Tibial nerve (tissue), 4 donors: ENCODE data around the gene LAMP2. TPM values are rescaled to one million over a fixed set of nuclear protein-coding genes. Genes with fewer than 3 reads are reported as not detected.

Experiments used
- DNase-seq, 2 donors: peaks; one replicate each; pipeline ENCODE4 v3.0.0-alpha.2; 2019; ENCODE audit warnings: low spot score in 2 of 2
- H3K27ac ChIP-seq, 4 donors: fragments of 200-600 bp; sonication (generic) in 3 of 4; one replicate each; pipeline ENCODE4 v1.5.1; 2017 to 2019; ENCODE audit warnings: mild to moderate bottlenecking in 1 of 4
- H3K27me3 ChIP-seq, 2 donors: fragments of 200-600 bp; sonication (generic) in 1 of 2; one replicate each; pipeline versions ENCODE4 v1.5.1 to v1.6.0; 2017 to 2019
- H3K36me3 ChIP-seq, 3 donors: fragments of 200-600 bp; sonication (generic); one replicate each; pipeline ENCODE4 v1.5.1; 2018 to 2019
- H3K4me1 ChIP-seq, 4 donors: fragments of 200-600 bp; sonication (generic) in 3 of 4; one replicate each; pipeline ENCODE4 v1.5.1; 2017 to 2019
- H3K4me3 ChIP-seq, 4 donors: fragments of 200-600 bp; sonication (generic) in 3 of 4; one replicate each; pipeline ENCODE4 v1.5.1; 2017 to 2019; ENCODE audit warnings: mild to moderate bottlenecking in 1 of 4, moderate library complexity in 1 of 4
- H3K9me3 ChIP-seq, 4 donors: fragments of 200-600 bp; sonication (generic) in 3 of 4; one replicate each; pipeline ENCODE4 v1.5.1; 2017 to 2019
- EP300 ChIP-seq, 2 donors: sonication (generic); formaldehyde crosslinking; IDR thresholded peaks; one replicate each; pipeline ENCODE4 v1.6.1; 2017; ENCODE audit warnings: antibody characterized with exemption in 2 of 2, mild to moderate bottlenecking in 1 of 2
- POLR2A ChIP-seq, 2 donors: fragments of 450-650 bp; IDR thresholded peaks; one replicate each; pipeline ENCODE4 v1.6.1; 2017; ENCODE audit warnings: antibody characterized with exemption in 2 of 2, mild to moderate bottlenecking in 2 of 2, moderate library complexity in 2 of 2
- WGBS, 2 donors: methylation state at CpG; one replicate each; pipeline ENCODE4 v1.1.5; 2018; 5-methylcytosine and 5-hydroxymethylcytosine counted together
- total RNA-seq, 4 donors: library from RNA; depleted of rRNA; stranded (reverse); fragments of >200 nt; gene quantifications; one replicate each; pipeline ENCODE4 v1.1.0, GENCODE V29; 2016
- TF ChIP-seq, protein P1 (sequence below), 5 experiments: fragments of 200-600 bp in 3 of 5; fragments of 450-650 bp in 2 of 5; sonication (generic) in 3 of 5; IDR thresholded peaks; one replicate each; pipeline ENCODE4 v1.5.1; 2016 to 2019; ENCODE audit warnings: antibody characterized with exemption in 5 of 5, mild to moderate bottlenecking in 3 of 5, moderate library complexity in 2 of 5

Gene LAMP2
- total RNA-seq, 4 donors from 2014 or later = 84.9 to 110 (median 106) TPM

DNA sequence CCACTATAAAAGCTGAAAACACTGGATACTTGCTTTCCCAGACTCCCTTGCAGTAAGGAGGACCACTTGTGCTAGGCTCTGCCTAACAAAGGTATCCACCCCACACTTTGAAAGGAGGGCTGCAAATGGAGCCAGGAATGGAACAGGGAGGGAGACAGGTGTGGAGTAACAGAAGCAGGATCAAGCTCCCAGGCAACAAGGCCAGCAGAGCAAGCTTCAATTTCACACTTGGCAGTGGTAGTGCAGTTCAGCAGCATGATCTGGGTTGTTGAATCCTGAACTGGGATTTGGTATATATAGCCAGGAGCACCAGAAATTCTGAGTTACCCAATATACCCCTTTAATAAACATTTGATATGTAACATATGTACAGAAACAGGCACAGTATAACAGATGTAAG, 9.8 kb downstream of the LAMP2 start:
- Histone ChIP-seq H3K4me1 (peaks cover 0 to 55% (median 5%) of the 10 kb centered on the region in 4 donors), H3K36me3 (no peaks in the 10 kb centered on the region), H3K27me3 (no peaks in the 10 kb centered on the region), H3K9me3 (no peaks in the 10 kb centered on the region), H3K4me3 (no peak overlapping the region), H3K27ac (no peak overlapping the region)
- TF ChIP-seq POLR2A (IDR thresholded peaks at IDR 0.05) (no peak), EP300 (IDR thresholded peaks at IDR 0.05) (no peak)
- TF ChIP-seq, protein P1, sequence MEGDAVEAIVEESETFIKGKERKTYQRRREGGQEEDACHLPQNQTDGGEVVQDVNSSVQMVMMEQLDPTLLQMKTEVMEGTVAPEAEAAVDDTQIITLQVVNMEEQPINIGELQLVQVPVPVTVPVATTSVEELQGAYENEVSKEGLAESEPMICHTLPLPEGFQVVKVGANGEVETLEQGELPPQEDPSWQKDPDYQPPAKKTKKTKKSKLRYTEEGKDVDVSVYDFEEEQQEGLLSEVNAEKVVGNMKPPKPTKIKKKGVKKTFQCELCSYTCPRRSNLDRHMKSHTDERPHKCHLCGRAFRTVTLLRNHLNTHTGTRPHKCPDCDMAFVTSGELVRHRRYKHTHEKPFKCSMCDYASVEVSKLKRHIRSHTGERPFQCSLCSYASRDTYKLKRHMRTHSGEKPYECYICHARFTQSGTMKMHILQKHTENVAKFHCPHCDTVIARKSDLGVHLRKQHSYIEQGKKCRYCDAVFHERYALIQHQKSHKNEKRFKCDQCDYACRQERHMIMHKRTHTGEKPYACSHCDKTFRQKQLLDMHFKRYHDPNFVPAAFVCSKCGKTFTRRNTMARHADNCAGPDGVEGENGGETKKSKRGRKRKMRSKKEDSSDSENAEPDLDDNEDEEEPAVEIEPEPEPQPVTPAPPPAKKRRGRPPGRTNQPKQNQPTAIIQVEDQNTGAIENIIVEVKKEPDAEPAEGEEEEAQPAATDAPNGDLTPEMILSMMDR (IDR thresholded peaks at IDR 0.05) = no peak
- DNase-seq = no peak

- Histone ChIP-seq H3K27me3 (no peaks in the 10 kb centered on the region), H3K4me1 (peaks cover 0 to 40% (median 0%) of the 10 kb centered on the region in 4 donors), H3K9me3 (no peaks in the 10 kb centered on the region), H3K27ac (no peak overlapping the region), H3K36me3 (no peaks in the 10 kb centered on the region), H3K4me3 (no peak overlapping the region)
- no peak for DNase-seq
- TF ChIP-seq EP300 (IDR thresholded peaks at IDR 0.05) = no peak
- TF ChIP-seq, protein P1 (IDR thresholded peaks at IDR 0.05) = no peak
- TF ChIP-seq POLR2A (IDR thresholded peaks at IDR 0.05) = no peak
- 40 to 60% methylated on average over 2 of the region's 2 CpGs for WGBS, 2 donors
Observed at GRCh38 chrX:120457766-120458180, 11.3 kb downstream of the LAMP2 start.

GRCh38 chrX:120456973-120457372, 12.1 kb downstream of the LAMP2 start:
- Histone ChIP-seq H3K4me1 (peaks cover 0 to 32% (median 0%) of the 10 kb centered on the region in 4 donors), H3K27ac (no peak overlapping the region), H3K27me3 (no peaks in the 10 kb centered on the region), H3K36me3 (no peaks in the 10 kb centered on the region), H3K9me3 (no peaks in the 10 kb centered on the region), H3K4me3 (no peak overlapping the region)
- DNase-seq = no peak
- no peak for TF ChIP-seq POLR2A (IDR thresholded peaks at IDR 0.05)
- WGBS, 2 donors = 41 to 56% methylated on average over 4 of the region's 4 CpGs

GRCh38 chrX:120453985-120454384, 15.1 kb downstream of the LAMP2 start:
- no peak overlapping the region for H3K27ac ChIP-seq

GRCh38 chrX:120452131-120452530, 17.0 kb downstream of the LAMP2 start:
- peaks cover 0 to 6% (median 0%) of the 10 kb centered on the region in 4 donors for H3K4me1 ChIP-seq
- no peaks in the 10 kb centered on the region for H3K9me3 ChIP-seq
- H3K36me3 ChIP-seq = peaks cover 0 to 9% (median 0%) of the 10 kb centered on the region in 3 donors
- no peaks in the 10 kb centered on the region for H3K27me3 ChIP-seq
- WGBS, 2 donors = 23 to 32% methylated on average over 3 of the region's 3 CpGs
- H3K4me3 ChIP-seq = no peak overlapping the region
- DNase-seq = no peak
- H3K27ac ChIP-seq = no peak overlapping the region
- TF ChIP-seq EP300 (IDR thresholded peaks at IDR 0.05) = no peak
- TF ChIP-seq, protein P1 (IDR thresholded peaks at IDR 0.05) = peak in 4 of 5 experiments; percentile 21 to 52 (median 32)

More at GRCh38 chrX:120453985-120454384, 15.1 kb downstream of the LAMP2 start:
- no peak for DNase-seq
- TF ChIP-seq, protein P1 (IDR thresholded peaks at IDR 0.05) = no peak
- TF ChIP-seq POLR2A (IDR thresholded peaks at IDR 0.05) = no peak
- TF ChIP-seq EP300 (IDR thresholded peaks at IDR 0.05) = no peak
- 60 to 83% methylated on average over 5 of the region's 5 CpGs for WGBS, 2 donors
- no peaks in the 10 kb centered on the region for H3K27me3 ChIP-seq
- no peaks in the 10 kb centered on the region for H3K36me3 ChIP-seq
- peaks cover 0 to 19% (median 0%) of the 10 kb centered on the region in 4 donors for H3K4me1 ChIP-seq
- no peaks in the 10 kb centered on the region for H3K9me3 ChIP-seq
- no peak overlapping the region for H3K4me3 ChIP-seq

GRCh38 chrX:120450163-120450562, 18.9 kb downstream of the LAMP2 start:
- no peaks in the 10 kb centered on the region for H3K27me3 ChIP-seq
- peaks cover 0 to 12% (median 0%) of the 10 kb centered on the region in 3 donors for H3K36me3 ChIP-seq
- 37 to 40% methylated on average over 3 of the region's 3 CpGs for WGBS, 2 donors
- H3K9me3 ChIP-seq = no peaks in the 10 kb centered on the region
- TF ChIP-seq POLR2A (IDR thresholded peaks at IDR 0.05) = no peak
- TF ChIP-seq, protein P1 (IDR thresholded peaks at IDR 0.05) = peak in 1 of 5 experiments; percentile 31
- no peak for DNase-seq
- no peak overlapping the region for H3K4me3 ChIP-seq
- peaks cover 0 to 14% (median 0%) of the 10 kb centered on the region in 4 donors for H3K4me1 ChIP-seq
- no peak overlapping the region for H3K27ac ChIP-seq
